Measurements from ENCODE around the gene ME2. TPM values are rescaled to one million over a fixed set of nuclear protein-coding genes. Genes with fewer than 3 reads are reported as not detected.
"Not testable (repeated sequence)": the region's sequence is repeated elsewhere in the genome, so short reads cannot be mapped to it uniquely, and the experiment has no call there.

The ME2 gene
- total RNA-seq, 1 experiment from 2014 or later = 59.8 TPM

- Histone ChIP-seq H3K9me3 (no peaks in the 10 kb centered on the region), H3K27me3 (no peaks in the 10 kb centered on the region), H3K36me3 (peaks cover 8% of the 10 kb centered on the region), H3K4me3 (no peak overlapping the region)
- DNase-seq = no peak
Measured at GRCh38 chr18:50938912-50939311, 60.0 kb downstream of the ME2 start.

- Histone ChIP-seq H3K4me3 (no peak overlapping the region), H3K9me3 (no peaks in the 10 kb centered on the region), H3K27me3 (no peaks in the 10 kb centered on the region), H3K36me3 (peaks cover 10% of the 10 kb centered on the region)
- DNase-seq = no peak
Measured at GRCh38 chr18:50944245-50944932, 65.5 kb downstream of the ME2 start.

- not testable (repeated sequence) for H3K4me3 ChIP-seq, H3K9me3 ChIP-seq, H3K36me3 ChIP-seq, DNase-seq, H3K27me3 ChIP-seq
Measured at GRCh38 chr18:50945918-50946317, 67.0 kb downstream of the ME2 start.

- Histone ChIP-seq H3K27me3 (no peaks in the 10 kb centered on the region), H3K9me3 (no peaks in the 10 kb centered on the region), H3K36me3 (peaks cover 8% of the 10 kb centered on the region), H3K4me3 (no peak overlapping the region)
- DNase-seq = no peak
Measured at GRCh38 chr18:50947899-50948298, 69.0 kb downstream of the ME2 start.

GRCh38 chr18:50949185-50949584 lies 70.3 kb downstream of the ME2 start:
- H3K9me3 ChIP-seq = no peaks in the 10 kb centered on the region
- H3K36me3 ChIP-seq = peaks cover 8% of the 10 kb centered on the region
- no peak overlapping the region for H3K4me3 ChIP-seq
- no peaks in the 10 kb centered on the region for H3K27me3 ChIP-seq
- no peak for DNase-seq

DNA sequence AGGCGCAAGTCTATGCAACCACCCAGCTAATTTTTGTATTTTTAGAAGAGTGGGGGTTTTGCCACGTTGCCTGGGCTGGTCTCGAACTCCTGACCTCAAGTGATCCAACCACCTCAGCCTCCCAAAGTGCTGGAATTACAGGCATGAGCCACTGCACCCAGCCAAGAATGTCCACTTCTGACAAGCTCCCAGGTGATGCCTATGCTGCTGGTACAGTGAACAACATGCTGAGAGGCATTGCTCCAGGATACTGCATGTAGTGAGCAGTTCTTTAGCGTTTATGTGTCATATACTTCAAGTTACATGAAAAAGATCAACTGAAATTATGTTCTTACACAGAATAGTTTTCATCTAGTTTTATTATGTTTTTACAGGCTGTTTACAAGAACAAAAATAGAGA lies 71.7 kb downstream of the ME2 start:
- Histone ChIP-seq H3K27me3 (no peaks in the 10 kb centered on the region), H3K4me3 (no peak overlapping the region), H3K36me3 (peaks cover 6% of the 10 kb centered on the region), H3K9me3 (no peaks in the 10 kb centered on the region)
- no peak for DNase-seq

DNA sequence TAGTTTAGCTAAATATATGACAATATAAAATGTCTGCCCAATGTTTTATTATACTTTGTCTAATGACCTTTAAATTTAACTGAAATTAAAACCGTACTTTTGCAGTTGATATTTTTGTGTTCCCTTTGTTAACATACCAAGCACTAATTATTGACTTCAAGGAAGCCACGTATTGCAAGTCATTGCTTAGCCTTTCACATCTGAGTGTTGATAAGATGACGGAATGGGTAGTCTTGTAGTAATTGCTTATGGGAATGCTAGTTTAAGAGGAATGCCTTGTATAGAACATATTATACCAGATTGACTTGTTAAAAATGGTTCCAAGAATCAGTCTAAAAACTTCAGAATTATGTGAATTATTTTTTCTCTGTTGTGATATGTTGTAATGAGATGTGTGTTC lies 74.9 kb downstream of the ME2 start:
- H3K27me3 ChIP-seq = no peaks in the 10 kb centered on the region
- H3K36me3 ChIP-seq = peaks cover 4% of the 10 kb centered on the region; the same call in 1 of the 2 replicates
- H3K9me3 ChIP-seq = no peaks in the 10 kb centered on the region
- no peak for DNase-seq
- H3K4me3 ChIP-seq = no peak overlapping the region

GRCh38 chr18:50955253-50955652 lies 76.3 kb downstream of the ME2 start:
- no peak for DNase-seq
- Histone ChIP-seq H3K27me3 (no peaks in the 10 kb centered on the region), H3K4me3 (no peak overlapping the region), H3K9me3 (no peaks in the 10 kb centered on the region; the same call in 1 of the 2 replicates), H3K36me3 (peaks cover 2% of the 10 kb centered on the region; the same call in 1 of the 2 replicates)

DNA sequence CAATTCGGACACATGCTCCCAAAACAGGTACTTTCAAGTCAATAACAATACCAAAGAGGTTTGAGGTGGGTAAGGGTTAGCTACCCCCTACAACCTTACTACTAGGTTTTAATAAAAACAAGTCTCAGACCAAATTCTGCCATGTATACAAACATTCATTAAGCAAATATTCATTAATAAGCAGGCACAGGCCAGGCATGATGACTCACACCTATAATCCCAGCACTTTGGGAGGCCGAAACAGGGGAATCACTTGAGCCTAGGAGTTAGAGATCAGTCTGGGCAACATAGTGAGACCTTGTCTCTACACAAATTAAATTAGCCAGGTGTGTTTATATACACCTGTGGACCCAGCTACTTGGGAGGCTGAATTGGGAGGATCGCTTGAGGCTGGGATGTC lies 77.2 kb downstream of the ME2 start:
- Histone ChIP-seq H3K36me3 (no peaks in the 10 kb centered on the region), H3K9me3 (no peaks in the 10 kb centered on the region; the same call in 1 of the 2 replicates), H3K4me3 (no peak overlapping the region), H3K27me3 (no peaks in the 10 kb centered on the region)
- no peak for DNase-seq

DNA sequence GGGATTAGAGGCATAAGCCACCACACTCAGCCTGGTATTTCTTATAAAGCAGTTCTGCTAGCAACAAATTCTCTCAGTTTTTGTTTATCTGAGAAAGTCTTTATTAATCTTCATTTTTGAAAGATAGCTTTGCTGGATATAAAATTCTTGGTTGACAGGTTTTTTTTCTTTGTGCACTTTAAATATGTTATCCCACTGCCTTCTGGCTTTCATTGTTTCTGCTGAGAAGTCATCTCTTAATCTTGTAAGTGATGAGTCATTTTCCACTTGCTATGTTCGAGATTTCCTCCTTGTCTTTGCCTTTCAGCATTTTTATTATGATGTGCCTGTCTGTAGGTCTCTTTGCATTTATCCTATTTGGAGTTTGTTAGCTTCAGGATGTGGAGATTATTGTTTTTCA lies 83.1 kb downstream of the ME2 start:
- no peak for DNase-seq
- Histone ChIP-seq H3K9me3 (peaks cover 9% of the 10 kb centered on the region), H3K27me3 (no peaks in the 10 kb centered on the region), H3K36me3 (no peaks in the 10 kb centered on the region), H3K4me3 (no peak overlapping the region)

DNA sequence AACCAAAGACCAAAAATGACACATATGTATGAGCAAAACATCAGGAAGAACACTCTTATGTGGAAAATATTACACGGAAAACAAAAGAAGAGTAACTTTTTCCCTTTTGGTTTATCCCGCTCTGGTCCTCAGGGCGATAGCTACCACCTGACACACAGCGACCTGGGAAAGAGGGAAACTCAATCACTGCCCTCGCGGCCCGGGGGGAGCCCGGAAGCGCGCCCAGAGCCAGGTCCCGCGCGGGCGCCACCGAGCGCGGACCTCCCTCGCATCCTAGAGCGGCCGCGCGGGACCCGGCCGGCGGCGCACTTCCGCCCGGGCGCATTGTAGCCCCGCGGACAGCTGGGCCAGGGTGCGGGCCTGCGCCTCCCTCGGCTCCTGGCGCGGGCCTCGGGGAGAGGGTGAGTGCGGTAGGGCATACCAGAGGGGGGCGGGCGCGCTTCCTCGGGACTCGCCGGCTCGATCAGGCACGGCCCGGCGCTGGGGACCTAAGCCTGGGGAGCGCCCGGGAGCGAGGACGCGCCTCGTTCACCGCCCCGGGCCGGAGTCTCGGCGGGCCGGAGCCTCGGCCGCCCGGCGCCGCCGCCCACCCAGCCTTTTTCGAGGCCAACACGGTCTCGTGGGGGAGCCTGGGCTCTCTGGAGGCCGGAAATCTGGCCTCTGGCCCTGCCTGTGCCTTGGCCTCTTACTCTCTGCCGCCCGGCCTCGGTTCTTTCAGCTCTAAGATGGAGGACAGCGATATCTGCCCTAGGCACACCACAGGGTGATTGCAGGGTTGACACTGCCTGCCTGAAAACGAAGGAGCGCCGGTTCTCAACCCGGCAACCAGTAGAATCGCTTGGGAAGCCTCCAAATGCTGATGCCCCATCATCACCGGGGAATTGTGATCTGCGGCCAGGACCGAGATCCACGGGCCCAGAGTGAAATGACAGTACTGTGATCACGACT lies 89.1 kb downstream of the ME2 start, which contains the start of gene ELAC1:
ELAC1 (plus strand) TSS at position 327 of the 948 bp plus-strand sequence. CDS start 6,365 bp downstream, outside the sequence.
- Histone ChIP-seq H3K27me3 (no peaks in the 10 kb centered on the region), H3K4me3 (peak within 1 kb of the TSS; percentile 73), H3K9me3 (no peaks in the 10 kb centered on the region), H3K36me3 (no peaks in the 10 kb centered on the region)
- DNase-seq = peak; percentile 78

DNA sequence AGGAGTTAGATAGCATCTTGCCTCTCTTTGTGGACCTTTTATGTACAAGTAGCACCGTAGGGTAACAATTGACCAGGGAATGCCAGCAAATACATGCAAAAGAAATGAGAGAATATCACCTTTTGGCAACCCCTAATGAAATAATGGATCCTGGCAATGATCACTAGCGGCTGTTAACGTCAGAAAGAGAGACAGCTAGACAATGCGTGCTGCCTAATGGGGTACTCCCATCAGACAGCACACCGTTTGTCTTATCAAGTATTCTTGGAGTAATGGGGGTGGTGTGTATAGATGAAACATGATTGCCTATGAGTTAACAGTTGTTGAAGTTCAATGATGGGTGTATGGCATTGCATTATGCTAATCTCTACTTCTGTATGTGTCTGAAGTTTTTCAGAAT lies 90.5 kb downstream of the ME2 start:
- Histone ChIP-seq H3K4me3 (no peak overlapping the region), H3K36me3 (no peaks in the 10 kb centered on the region; the same call in none of the 2 replicates), H3K27me3 (no peaks in the 10 kb centered on the region), H3K9me3 (no peaks in the 10 kb centered on the region)
- no peak for DNase-seq

DNA sequence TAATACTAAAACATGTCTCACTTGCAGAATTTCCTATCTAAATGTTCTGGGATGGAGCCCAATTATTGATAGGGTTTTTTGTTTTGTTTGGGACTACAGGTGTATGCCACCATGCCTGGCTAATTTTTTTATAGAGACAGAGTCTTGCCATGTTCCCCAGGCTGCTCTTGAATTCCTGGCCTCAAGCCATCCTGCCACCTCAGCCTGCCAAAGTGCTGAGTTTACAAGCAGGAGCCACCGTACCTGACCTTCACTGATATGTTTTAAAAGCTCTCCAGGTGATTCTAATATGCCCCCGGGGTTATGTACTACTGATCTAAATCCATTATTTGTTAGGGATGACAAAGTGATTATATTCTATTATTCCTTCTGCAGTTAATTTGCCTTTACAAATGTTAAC lies 91.1 kb downstream of the ME2 start:
- Histone ChIP-seq H3K27me3 (no peaks in the 10 kb centered on the region), H3K4me3 (no peak overlapping the region), H3K9me3 (no peaks in the 10 kb centered on the region), H3K36me3 (peaks cover under 1% of the 10 kb centered on the region)
- no peak for DNase-seq

- not testable (repeated sequence) for H3K4me3 ChIP-seq, H3K27me3 ChIP-seq, DNase-seq, H3K9me3 ChIP-seq
- peaks cover 25% of the 10 kb centered on the region for H3K36me3 ChIP-seq
Measured at GRCh38 chr18:50972404-50972803, 93.5 kb downstream of the ME2 start.

DNA sequence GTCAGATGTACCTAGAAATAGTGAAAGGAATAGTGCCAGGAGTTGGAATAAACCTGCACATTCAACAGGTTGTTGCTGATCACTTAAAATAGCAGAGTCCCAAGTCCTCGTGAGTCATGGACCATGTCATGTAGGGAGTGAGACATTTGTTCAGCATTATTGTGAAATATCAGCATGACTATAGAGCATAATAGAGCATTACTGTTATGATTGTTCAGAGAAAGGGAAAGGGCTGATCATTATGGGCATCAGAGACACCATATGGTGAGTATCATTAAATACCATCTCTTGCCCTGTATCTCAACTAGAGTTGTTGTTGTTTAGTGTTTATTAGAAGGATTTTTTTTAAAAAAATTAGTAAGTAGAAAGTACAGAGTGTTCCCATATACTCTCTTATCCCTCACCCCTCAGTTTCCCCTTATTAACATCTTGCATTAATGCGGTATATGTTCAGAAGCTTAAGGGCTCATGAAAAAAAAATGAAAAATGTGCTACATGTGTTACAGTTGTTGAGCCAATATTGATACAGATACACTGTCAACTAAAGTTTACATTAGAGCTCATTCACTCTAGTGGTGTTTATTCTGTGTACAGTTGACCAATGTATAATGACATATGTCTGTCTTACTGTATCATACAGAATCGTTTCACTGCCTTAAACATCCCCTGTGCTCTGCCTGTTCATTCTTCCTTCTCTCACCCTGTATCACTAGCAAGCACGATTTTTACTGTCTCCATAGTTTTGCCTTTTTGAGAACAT lies 94.6 kb downstream of the ME2 start:
- no peaks in the 10 kb centered on the region for H3K27me3 ChIP-seq
- no peak overlapping the region for H3K4me3 ChIP-seq
- DNase-seq = no peak
- H3K36me3 ChIP-seq = peaks cover 34% of the 10 kb centered on the region
- H3K9me3 ChIP-seq = peaks cover 6% of the 10 kb centered on the region; the same call in 1 of the 2 replicates

- peaks cover 6% of the 10 kb centered on the region; the same call in 1 of the 2 replicates for H3K9me3 ChIP-seq
- DNase-seq = no peak
- H3K36me3 ChIP-seq = peaks cover 37% of the 10 kb centered on the region
- no peaks in the 10 kb centered on the region for H3K27me3 ChIP-seq
- H3K4me3 ChIP-seq = no peak overlapping the region
Measured at GRCh38 chr18:50977037-50977760, 98.3 kb downstream of the ME2 start.

Data from MG63 (cell line).